WTC11 (cell line): Measurements from ENCODE around the gene HID1.

Experiments
- ESRRA ChIP-seq: sonication (generic); formaldehyde crosslinking; IDR thresholded peaks from 2 replicates; pipeline ENCODE4 v1.8.1; 2022; ENCODE audit warnings: mild to moderate bottlenecking, missing genetic modification reagents, borderline replicate concordance
- NFYB ChIP-seq: sonication (generic); formaldehyde crosslinking; conservative IDR thresholded peaks from 2 replicates; pipeline ENCODE4 v1.8.0; 2022; ENCODE audit warnings: low read depth, missing genetic modification reagents
- RELA ChIP-seq: sonication (generic); formaldehyde crosslinking; IDR thresholded peaks from 2 replicates; pipeline ENCODE4 v1.8.1; 2022; ENCODE audit warnings: missing genetic modification reagents, mild to moderate bottlenecking, borderline replicate concordance
- SMAD3 ChIP-seq: sonication (generic); formaldehyde crosslinking; IDR thresholded peaks from 2 replicates; pipeline ENCODE4 v1.8.0; 2022; ENCODE audit warnings: missing genetic modification reagents, mild to moderate bottlenecking, borderline replicate concordance
- SP1 ChIP-seq: sonication (generic); formaldehyde crosslinking; conservative IDR thresholded peaks from 2 replicates; pipeline ENCODE4 v1.8.1; 2022; ENCODE audit warnings: missing genetic modification reagents
- ZNF138 ChIP-seq: sonication (generic); formaldehyde crosslinking; conservative IDR thresholded peaks from 2 replicates; pipeline ENCODE4 v1.8.1; 2022; ENCODE audit warnings: mild to moderate bottlenecking, moderate library complexity, missing genetic modification reagents
- TF ChIP-seq, protein P1 (sequence below): sonication (generic); formaldehyde crosslinking; IDR thresholded peaks from 2 replicates; pipeline ENCODE4 v1.8.1; 2023; ENCODE audit warnings: mild to moderate bottlenecking, missing genetic modification reagents, moderate library complexity
- TF ChIP-seq, protein P2 (sequence below): fragments of 200-600 bp; IDR thresholded peaks from 2 replicates; pipeline ENCODE4 v1.8.0; 2022; ENCODE audit warnings: antibody characterized with exemption
- TF ChIP-seq, protein P3 (sequence below): sonication (generic); formaldehyde crosslinking; IDR thresholded peaks from 2 replicates; pipeline ENCODE4 v1.8.1; 2022; ENCODE audit warnings: mild to moderate bottlenecking, moderate library complexity, missing genetic modification reagents

DNA sequence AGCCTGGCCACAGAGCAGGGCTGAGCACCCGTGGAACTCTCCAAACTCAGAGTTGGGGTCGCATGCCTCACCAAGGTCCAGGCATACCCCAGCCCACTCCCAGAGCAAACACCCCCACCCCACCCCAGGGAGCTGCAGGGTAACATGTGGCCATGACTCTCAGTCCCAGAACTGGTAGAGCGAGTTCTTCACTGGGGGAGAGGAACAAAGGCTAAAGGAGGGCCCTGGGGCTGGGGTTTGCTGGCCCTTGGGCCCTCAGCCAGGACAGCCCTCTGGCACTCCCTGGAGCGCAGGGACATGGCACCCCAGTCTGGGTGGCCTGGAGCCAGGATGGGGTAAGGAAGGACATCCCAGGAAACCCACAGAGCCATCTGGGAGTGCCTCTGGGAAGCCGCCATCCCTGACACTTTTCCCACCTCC, 4.2 kb downstream of the HID1 start:
- TF ChIP-seq, protein P1, sequence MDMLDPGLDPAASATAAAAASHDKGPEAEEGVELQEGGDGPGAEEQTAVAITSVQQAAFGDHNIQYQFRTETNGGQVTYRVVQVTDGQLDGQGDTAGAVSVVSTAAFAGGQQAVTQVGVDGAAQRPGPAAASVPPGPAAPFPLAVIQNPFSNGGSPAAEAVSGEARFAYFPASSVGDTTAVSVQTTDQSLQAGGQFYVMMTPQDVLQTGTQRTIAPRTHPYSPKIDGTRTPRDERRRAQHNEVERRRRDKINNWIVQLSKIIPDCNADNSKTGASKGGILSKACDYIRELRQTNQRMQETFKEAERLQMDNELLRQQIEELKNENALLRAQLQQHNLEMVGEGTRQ (CRISPR knock-in tag), result no peak
- TF ChIP-seq RELA (no peak), ZNF138 (CRISPR knock-in tag) (no peak), SMAD3 (CRISPR knock-in tag) (no peak), NFYB (CRISPR knock-in tag) (no peak), ESRRA (no peak), SP1 (CRISPR knock-in tag) (no peak)
- TF ChIP-seq, protein P2, sequence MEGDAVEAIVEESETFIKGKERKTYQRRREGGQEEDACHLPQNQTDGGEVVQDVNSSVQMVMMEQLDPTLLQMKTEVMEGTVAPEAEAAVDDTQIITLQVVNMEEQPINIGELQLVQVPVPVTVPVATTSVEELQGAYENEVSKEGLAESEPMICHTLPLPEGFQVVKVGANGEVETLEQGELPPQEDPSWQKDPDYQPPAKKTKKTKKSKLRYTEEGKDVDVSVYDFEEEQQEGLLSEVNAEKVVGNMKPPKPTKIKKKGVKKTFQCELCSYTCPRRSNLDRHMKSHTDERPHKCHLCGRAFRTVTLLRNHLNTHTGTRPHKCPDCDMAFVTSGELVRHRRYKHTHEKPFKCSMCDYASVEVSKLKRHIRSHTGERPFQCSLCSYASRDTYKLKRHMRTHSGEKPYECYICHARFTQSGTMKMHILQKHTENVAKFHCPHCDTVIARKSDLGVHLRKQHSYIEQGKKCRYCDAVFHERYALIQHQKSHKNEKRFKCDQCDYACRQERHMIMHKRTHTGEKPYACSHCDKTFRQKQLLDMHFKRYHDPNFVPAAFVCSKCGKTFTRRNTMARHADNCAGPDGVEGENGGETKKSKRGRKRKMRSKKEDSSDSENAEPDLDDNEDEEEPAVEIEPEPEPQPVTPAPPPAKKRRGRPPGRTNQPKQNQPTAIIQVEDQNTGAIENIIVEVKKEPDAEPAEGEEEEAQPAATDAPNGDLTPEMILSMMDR, result no peak
- TF ChIP-seq, protein P3, sequence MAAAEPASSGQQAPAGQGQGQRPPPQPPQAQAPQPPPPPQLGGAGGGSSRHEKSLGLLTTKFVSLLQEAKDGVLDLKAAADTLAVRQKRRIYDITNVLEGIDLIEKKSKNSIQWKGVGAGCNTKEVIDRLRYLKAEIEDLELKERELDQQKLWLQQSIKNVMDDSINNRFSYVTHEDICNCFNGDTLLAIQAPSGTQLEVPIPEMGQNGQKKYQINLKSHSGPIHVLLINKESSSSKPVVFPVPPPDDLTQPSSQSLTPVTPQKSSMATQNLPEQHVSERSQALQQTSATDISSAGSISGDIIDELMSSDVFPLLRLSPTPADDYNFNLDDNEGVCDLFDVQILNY (CRISPR knock-in tag), result no peak
